Lung microvascular endothelial cell (primary cell): Measurements from ENCODE around the gene HK2. TPM values are rescaled to one million over a fixed set of nuclear protein-coding genes. Genes with fewer than 3 reads are reported as not detected.
"Not testable (repeated sequence)": the region's sequence is repeated elsewhere in the genome, so short reads cannot be mapped to it uniquely, and the experiment has no call there.

Experiments used
- DNase-seq, 2 donors: peaks; one replicate each; pipeline versions ENCODE4 v3.0.0 to v3.0.0-alpha.2; 2010; ENCODE audit warnings: low read depth in 2 of 2
- total RNA-seq: library from RNA; depleted of rRNA; stranded (reverse); fragments of >200 nt; gene quantifications from 2 replicates; pipeline ENCODE4 v1.2.1, GENCODE V29; 2014

HK2 gene
- total RNA-seq: 2.2 and 3.4 TPM in 2 replicates

- peak; percentile 87 to 92 for DNase-seq
Observed at GRCh38 chr2:74833418-74834233, at the start of gene HK2. Gene HK2 (plus strand): TSS chr2:74834127. CDS start chr2:74834581, 454 bp downstream.

DNA sequence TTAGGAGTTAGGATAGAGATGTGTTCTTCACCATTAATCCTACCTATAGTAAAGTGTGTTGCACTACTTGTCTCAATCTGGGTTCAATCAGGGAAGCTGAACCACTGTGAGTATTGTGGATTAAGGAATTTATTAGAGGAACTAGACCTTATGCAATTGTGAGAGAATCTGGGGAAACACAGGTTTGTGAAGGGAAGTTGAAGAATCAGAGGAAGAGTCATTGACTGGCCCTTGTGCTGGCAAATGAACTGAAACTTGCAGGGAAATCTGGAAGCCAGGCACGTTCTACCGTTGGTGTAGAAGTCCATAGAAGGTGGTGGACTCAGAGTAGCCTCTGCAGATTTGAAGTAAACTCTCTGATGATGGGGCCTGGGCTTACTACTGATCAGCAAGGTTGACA is 44.7 kb upstream of the HK2 start:
- no peak for DNase-seq

DNA sequence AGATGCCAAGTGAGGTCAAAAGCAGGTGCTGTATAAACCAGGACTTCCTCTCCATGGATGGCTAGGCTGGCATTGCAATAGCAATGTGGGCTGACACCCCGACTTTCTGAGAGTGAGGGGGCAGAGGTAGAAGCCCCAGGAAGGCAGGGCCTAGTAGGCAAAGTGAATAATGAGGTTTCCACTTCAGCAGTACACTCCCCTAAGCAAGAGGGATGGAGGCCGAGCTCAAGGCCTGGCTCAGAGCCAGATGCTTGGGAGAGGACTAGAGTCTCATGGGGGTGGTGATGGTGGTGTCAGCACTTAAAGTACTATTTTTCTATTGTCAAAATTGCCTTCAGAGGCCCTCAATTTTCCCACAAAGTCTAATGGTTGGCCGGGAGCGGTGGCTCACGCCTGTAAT is 41.6 kb upstream of the HK2 start:
- no peak for DNase-seq

- DNase-seq: not testable (repeated sequence)
Observed at GRCh38 chr2:74794878-74795277, 39.0 kb upstream of the HK2 start.

DNA sequence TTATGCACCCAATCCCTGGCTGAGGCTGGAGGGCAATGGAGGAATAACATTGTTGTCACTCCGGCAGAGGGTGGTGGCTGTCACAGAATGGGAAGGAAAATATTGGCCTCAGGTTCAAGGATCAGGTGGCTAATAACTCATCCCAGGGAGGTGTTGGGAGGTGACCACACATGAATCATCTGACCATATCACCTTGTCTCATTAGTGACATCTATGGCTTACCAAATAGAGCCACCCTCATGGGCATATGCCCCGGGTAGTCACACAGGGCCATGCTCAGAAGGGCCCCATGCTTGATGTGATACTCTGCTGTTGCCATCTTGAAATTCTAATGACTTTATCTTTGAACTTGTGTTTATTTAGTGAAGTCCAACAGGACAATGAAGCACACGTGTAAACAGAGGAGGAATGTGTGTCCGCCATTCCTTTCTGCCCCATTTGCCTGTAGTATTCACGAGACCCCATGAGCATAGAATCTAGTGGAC is 27.5 kb upstream of the HK2 start:
- DNase-seq: no peak

DNA sequence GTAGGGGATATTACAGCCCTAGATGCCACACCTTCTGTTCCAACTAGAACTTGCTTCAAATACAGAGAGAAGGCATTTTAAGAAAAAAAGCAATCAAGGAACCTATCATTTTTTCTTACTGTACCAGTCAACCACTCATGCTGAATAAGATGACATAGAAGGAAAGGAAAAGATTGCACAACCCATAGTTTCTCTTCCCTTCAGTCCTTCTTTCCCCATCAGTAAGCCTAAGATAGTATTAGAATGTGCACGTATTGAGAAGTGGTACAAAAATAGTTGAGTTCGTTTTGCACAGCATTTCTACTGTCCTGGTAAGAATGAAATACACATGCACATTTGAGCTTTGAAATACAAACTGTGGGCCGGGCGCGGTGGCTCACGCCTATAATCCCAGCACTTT is 27.0 kb upstream of the HK2 start:
- DNase-seq: no peak

DNA sequence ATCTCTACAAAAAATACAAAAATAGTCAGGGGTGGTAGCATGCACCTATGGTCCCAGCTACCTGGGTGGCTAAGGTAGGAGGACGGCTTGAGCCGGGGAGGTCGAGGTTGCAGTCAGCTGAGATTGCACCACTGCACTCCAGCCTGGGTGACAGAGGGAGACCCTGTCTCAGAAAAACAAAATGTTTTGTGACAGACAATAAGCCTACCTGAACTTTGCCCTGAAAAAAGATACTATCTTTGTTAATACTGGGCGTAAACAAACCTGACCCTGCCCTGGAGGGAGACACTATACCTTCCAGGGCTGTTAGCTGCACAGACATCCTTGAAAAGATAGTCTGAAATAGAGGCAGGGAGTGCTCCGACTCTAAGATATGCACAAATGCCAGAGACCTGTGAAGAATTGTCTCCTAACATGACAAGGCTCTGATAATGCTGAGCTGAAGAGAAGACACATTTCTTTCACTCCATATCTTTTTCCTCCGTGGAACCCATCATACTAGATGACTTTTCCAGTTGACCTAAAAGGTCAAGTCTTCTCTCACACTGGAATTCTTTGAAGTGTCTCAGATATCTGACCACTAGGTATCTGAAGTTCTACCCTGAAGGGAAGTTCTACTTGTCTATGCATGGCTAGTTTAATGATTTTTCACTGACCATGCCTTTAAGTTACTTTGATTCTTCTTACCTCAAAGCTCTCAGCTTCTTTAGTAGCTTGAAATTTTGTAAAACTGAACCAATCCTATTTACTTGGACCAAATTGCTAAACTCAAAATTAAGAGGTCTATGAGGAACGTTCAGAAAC is 20.9 kb upstream of the HK2 start:
- DNase-seq: no peak

GRCh38 chr2:74814102-74814501 is 19.8 kb upstream of the HK2 start:
- DNase-seq: no peak

DNA sequence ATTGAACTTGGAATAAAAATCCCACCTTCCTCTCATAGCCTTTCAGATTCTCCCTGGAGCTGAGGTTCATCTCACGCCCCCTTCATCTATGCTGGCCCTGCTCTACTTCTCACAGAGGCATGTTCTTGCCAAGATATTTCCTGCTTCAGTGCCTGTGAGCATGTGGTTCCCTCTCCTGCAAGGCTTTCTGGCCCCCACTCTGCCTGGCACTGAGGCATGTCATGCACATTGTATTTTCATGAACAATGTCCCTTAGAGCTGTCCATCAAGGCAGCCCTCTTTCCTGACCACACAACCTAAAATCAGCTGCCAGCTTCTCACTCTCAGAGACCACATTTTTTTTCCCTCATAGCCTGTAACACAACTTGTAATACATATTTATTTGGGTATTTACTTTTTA is 18.0 kb upstream of the HK2 start:
- DNase-seq: no peak

- DNase-seq: no peak
Observed at GRCh38 chr2:74816540-74817303, 17.2 kb upstream of the HK2 start.

- DNase-seq: no peak
Observed at GRCh38 chr2:74817304-74817675, 16.6 kb upstream of the HK2 start.

- DNase-seq: no peak
Observed at GRCh38 chr2:74819702-74820101, 14.2 kb upstream of the HK2 start.

DNA sequence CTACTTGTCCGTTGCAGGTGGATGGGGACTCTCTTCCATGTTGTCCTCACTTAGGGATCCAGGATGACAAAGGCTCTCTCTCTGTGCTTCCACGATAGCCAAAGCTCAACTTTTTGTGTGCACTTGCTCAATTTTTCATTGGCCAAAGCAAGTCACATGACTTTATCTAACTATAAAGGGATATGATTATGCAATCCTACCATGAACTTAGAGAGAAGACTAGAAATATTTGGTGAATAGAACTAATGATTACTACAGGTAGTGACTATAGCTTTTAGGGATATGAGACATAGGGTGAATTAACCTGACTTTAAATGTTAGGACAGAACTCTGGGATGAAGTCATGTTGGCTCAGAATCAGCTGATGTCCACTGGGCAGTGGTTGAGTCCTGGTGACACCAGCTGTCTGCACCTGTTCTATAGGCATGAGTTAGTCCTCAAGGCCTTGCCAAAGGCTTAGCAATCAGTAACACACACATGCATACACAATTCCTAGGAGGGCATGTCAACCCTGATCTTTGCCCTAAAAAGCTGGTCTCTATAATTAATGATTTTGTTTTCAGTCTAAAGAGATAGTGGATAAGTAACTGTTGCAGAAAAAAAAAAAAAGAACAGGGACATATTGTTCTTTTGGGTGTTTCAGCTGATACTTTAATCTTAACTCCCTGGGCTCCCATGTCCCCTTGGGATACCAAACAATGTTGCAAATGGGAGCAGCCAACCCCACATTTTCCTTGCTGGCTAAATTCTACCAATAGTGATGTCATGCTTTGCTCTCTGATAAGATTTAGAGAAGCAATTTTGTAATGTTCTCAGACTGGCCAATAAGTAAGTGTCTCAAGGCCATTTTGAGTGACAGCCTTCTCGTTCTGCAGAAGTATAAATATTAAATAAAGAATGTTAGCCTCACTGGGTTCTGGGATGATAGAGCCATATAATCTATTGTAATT is 12.5 kb upstream of the HK2 start:
- DNase-seq: no peak

GRCh38 chr2:74822771-74823566 is 11.0 kb upstream of the HK2 start:
- DNase-seq: no peak

DNA sequence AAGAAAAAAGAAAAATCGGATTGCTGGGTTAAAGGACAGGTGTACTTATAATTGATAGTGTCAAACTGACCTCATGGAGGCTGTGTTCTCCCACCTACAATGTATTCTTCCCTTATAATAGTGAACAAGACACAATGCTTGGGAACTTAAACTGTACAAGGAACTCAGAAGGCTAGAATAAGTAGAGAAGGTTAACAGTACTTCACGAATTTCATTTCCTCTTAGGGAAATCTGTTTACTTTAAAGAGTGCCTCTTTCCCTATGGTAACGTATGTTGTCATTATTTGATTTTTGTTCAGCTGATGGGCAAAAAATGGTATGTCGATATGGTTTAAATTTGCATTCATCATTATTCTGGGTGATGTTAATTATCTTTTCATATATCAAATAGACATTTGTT is 9.2 kb upstream of the HK2 start:
- DNase-seq: no peak

- DNase-seq: no peak
Observed at GRCh38 chr2:74828543-74828942, 5.4 kb upstream of the HK2 start.

- no peak for DNase-seq
Observed at GRCh38 chr2:74831693-74832530, 2.0 kb upstream of the HK2 start.

GRCh38 chr2:74834234-74834791 is 386 bp downstream of the HK2 start:
- peak in 1 of 2 donors; percentile 33 for DNase-seq
